ENCODE results near the gene NFYA.

NFYA gene

GRCh38 chr6:41073203-41073967 is 611 bp downstream of the NFYA start:
- peak; percentile 57 to 64 (median 64) for DNase-seq (ENCODE audit: low read depth in 3 of 3, low spot score in 1 of 3)

GRCh38 chr6:41073968-41074691 is 1.4 kb downstream of the NFYA start:
- DNase-seq (ENCODE audit: low read depth in 3 of 3, low spot score in 1 of 3), result no peak

GRCh38 chr6:41074692-41075436 is 2.1 kb downstream of the NFYA start:
- no peak for DNase-seq (ENCODE audit: low read depth in 3 of 3, low spot score in 1 of 3)

DNA sequence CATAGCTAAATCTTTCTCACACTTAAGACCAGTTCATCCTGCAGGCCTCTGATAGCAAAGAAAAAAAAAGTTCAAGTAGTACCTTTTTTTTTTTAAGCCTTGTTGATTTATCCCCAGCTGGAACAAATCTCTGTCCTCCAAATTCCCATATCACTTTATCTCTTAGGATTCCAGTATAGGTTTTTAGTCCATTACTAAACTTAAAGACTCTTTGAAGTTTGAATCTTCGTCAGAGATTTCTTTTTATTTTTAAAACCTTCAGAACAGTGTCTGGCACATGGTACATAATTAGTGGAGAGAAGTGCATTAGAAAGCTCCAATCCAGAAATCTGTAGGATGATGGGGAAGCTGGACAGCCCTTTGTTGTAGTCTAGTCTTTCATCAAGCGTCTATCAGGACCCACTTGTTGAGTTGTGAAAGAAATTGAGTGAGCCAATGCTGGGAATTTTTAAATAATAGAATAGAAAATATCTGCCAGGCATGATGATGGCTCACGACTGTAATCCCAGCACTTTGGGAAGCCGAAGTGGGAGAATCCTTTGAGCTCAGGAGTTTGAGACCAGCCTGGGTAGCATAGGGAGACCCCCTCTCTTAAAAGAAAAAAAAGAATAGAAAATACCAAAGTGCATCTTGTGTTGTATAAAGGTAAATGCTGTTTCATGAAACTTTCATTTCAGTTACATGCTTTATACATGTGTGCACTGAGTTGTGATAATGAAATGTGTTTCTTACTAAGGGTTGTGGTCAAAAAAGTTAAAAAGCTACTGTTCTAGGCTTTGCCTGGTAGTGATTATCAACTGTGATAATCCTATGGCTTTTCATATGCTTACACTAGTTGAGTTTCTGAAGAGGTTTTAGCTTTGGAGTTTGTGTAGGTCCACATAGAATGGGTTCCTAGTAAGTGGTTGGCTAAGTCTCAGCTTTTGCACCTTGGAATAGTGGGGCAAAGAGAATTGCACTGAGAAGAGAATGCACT is 3.2 kb downstream of the NFYA start:
- no peak for DNase-seq (ENCODE audit: low read depth in 3 of 3, low spot score in 1 of 3)

DNA sequence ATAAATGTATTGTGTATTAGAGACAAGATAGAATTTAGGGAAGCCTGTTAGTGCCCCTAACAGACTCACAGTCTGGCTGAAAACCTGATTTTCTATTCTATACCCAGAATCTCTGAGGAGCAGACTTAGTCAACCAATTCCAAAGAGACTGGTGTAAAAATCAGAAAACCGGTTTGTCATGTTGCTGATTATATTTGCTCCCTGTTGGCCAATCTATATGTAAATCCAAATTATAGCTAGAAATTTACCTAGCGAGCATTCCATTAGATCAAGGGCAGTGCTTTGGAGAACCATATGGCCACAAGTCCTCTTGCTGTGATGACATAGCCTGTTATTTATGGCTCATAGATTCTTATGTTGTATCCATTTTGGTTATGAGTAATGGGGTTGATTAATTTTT is 4.8 kb downstream of the NFYA start:
- DNase-seq (ENCODE audit: low read depth in 3 of 3, low spot score in 1 of 3), result no peak

GRCh38 chr6:41078101-41078500 is 5.3 kb downstream of the NFYA start:
- no peak for DNase-seq (ENCODE audit: low read depth in 3 of 3, low spot score in 1 of 3)

GRCh38 chr6:41079080-41079479 is 6.3 kb downstream of the NFYA start:
- no peak for DNase-seq (ENCODE audit: low read depth in 3 of 3, low spot score in 1 of 3)

- DNase-seq (ENCODE audit: low read depth in 3 of 3, low spot score in 1 of 3), result no peak
These were observed 7.8 kb downstream of the NFYA start for GRCh38 chr6:41080621-41081020.

DNA sequence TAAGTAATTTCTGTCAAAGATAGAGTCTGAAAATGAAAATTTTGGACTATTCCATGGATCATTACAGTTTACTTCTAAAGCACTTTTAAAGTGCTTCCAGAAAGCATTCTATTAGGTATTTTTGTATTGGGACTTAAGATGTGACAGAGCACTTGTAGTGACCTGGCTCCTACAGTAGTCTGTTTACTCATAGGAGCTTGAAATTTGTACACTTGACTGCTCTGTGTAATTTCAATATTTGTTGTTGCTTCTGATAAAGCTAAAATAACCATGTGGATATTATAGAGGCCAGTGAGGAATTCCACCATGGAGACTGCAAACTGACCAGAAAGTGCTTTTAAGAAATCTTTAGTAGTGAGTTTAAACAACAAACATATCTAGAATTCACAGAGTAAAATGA is 10.3 kb downstream of the NFYA start:
- no peak for DNase-seq (ENCODE audit: low read depth in 3 of 3, low spot score in 1 of 3)

DNA sequence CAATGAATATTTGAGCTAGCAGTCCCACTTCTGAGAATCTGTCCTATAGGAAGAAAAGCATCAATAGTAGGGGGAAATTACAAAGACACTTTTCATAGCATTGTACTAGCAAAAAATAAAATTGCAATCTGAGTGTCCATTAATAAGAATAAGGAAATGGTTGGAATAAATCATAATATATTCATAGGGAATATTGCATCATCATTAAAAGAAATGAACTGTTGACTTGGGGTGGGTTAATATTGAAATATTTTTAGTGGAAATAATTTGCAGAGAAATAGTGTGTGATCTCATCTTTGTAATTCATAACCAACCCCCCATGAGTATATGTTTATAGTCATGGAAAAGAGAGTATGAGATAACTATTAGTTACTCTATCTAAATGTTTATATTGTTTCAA is 12.4 kb downstream of the NFYA start:
- DNase-seq (ENCODE audit: low read depth in 3 of 3, low spot score in 1 of 3), result no peak

- no peak for DNase-seq (ENCODE audit: low read depth in 3 of 3, low spot score in 1 of 3)
These were observed 15.7 kb downstream of the NFYA start for GRCh38 chr6:41088451-41088850.

DNA sequence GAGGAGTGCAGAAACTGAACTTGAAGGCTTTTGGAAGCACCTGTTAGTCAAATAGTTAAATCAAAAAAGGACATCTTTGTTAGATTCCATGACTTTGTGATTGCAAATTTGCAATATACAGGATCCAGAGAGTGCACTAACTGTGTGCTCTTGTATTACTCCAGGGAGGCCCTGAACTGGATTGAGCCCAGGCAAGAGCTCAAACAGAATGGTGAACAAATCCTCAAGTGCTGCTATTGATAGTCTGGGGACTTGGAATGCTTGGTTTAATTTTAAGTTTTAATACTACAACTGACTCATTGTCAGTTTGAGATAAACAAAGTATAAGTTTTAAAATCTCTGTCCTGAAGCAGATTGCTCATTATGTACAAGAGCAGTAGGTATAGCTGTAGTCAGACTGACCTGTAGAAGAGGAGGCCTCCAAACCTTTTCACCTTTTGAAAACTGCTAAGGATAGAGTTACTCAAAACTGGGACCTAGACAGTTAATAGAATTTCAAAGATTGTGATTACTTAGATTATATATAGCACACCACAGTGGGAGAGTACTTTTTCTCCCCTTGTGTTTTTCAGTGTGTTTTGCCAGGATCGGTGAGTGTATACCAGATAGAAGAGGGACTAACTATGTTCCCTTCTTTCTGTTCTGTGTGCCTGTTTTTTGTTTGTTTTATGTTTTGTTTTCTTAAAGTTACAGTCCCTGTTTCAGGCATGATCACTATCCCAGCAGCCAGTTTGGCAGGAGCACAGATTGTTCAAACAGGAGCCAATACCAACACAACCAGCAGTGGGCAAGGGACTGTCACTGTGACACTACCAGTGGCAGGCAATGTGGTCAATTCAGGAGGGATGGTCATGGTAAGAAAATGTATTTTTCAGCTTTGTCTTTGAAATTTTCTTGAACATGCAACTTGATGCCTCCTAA is 18.3 kb downstream of the NFYA start:
- DNase-seq (ENCODE audit: low read depth in 3 of 3, low spot score in 1 of 3), result no peak

GRCh38 chr6:41092421-41093140 is 19.8 kb downstream of the NFYA start:
- no peak for DNase-seq (ENCODE audit: low read depth in 3 of 3, low spot score in 1 of 3)

DNA sequence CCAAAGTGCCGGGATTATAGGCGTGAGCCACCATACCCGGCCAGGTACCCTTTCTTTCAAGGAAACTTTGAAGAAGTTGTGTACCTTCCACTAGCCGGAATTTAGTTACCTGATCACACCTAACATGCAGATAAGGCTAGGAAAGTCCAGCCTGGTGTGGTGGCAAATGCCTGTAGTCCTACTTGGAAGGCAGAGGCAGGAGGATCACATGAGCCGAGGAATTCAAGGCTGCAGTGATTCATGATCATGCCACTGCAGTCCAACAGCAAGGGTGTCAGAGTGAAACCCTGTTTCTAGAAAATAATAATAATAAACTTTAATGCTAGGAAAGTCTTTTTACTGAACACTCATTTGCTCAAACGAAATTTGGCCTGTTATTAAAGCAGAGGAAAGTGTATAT is 21.0 kb downstream of the NFYA start:
- DNase-seq (ENCODE audit: low read depth in 3 of 3, low spot score in 1 of 3), result no peak

DNA sequence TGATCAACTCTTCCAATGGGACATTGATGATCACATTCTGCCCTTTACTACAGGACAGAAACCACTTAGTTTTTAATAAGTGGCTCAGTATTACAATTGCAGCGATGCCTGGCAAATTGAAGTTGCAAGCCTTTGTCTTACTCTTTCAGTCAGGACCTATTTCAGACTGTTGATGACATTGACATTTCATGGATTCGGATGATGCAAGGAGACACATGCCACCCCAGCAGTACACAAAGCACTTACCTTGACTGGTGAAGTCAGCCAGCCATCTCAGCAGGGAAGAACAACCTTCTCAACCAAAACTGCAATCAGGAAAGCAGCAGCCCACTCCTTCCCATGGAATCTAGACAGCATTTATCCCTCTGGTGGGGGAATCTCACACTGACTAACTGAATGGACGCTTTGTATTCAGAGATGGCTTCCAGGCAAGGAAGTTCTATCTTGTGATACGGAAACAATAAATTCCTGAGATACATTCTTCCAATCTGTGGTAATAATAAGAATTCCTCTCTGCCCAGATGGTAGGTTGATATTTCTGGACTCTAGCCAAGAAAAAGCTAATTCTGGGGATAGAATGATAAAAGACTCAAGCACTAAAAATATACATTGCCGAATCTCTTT is 24.8 kb downstream of the NFYA start:
- DNase-seq (ENCODE audit: low read depth in 3 of 3, low spot score in 1 of 3), result no peak

GRCh38 chr6:41098366-41098765 is 25.6 kb downstream of the NFYA start:
- no peak for DNase-seq (ENCODE audit: low read depth in 3 of 3, low spot score in 1 of 3)

DNA sequence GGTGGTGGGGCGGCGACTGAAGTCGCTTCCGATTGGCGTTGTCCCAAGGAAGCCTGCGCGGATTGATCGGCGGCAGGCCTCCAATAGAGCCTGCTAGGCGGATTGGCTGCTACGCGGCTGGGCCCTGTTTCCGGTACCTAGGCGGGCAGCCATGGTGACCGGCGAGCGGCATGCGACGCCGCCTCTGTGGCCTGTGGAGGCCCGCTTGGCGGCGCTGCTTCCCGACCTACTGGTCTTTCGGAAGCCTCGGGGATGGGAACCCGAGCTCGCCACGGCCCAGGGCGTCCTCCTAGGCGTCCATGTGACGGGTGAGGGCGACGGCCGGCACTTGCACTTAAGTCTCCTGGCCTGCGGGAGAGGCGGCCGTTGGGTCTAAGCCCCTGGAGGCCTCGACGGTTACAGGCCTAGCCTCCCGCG is 28.1 kb downstream of the NFYA start:
- no peak for DNase-seq (ENCODE audit: low read depth in 3 of 3, low spot score in 1 of 3)

DNA sequence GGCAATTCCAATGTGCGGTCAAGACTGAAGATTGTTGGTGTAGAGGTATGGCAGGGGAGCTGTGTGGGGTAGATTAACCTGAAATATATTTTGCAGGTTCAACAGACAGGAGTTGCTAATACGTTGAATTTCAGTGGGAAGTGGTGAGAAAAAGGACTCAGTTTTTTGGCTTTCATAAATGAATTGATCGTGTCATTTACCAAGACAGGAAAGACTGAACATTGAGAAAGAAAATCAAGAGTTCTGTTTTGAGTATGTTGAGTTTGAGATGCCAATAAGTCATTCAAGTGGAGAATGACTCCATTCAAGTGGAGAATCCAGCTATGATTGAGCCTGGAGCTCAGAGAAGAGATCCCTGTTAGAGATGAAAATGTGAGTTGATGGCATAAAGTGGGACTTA is 31.1 kb downstream of the NFYA start:
- DNase-seq (ENCODE audit: low read depth in 3 of 3, low spot score in 1 of 3), result no peak

DNA sequence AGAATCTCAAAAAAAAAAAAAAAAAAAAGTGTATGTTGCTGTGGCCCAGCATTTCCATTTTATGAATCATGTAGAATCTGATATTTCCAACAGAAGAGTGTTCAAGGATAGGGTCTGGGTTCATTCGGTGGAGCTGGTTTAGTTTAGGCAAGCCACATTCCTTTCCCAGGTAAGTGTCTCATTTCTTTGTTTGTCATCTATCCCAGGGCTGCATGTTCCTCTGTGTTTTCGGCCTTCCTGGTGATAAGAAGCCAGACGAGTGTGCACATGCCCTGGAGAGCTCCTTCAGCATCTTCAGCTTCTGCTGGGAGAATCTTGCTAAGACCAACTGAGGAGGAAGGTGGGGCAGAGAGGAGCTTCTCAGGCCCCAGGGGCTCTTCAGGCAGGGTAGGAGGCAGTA is 38.2 kb downstream of the NFYA start:
- DNase-seq (ENCODE audit: low read depth in 3 of 3, low spot score in 1 of 3), result no peak
